GM21528 (cell line): ENCODE data around the gene NTN1.
"Not testable (repeated sequence)": the region's sequence is repeated elsewhere in the genome, so short reads cannot be mapped to it uniquely, and the experiment has no call there.

Source experiments
- ATAC-seq: cut with Tn5 transposase; IDR thresholded peaks from one replicate; pipeline ENCODE4 v1.9.1; 2021; ENCODE audit warnings: mild to moderate bottlenecking, moderate library complexity; ENCODE audit not compliant: unreplicated experiment, low FRiP score

Gene NTN1

DNA sequence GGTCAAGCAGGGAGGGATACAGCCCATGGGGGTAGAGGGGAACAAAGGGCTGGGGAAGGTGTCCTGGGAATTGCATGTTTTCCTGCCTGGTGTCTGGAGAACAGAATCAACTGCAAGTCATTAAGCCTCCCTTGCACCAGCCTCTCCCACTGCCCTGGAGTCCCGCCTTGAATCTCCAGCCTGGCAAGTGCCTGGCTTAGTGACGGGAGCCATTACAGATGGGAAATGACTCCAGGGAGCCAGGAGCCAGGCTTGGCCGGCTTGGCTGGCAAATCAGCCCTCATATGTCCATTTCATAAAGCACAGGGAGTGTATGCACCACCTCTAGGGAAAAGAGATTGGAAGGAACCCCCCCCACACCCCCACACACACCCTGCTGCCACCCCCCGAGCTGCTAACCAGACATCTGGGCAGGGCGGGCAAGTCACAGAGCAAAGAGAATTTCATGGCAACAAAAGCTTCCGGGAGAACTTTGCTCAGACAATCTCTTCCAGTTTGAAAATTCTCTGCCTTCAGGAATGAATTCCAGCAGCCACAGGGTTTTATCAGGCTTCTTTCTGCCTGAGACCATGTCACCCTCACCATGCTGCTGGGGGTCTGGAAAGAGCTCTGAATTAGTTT, 127.7 kb downstream of the NTN1 start:
- ATAC-seq = no peak

DNA sequence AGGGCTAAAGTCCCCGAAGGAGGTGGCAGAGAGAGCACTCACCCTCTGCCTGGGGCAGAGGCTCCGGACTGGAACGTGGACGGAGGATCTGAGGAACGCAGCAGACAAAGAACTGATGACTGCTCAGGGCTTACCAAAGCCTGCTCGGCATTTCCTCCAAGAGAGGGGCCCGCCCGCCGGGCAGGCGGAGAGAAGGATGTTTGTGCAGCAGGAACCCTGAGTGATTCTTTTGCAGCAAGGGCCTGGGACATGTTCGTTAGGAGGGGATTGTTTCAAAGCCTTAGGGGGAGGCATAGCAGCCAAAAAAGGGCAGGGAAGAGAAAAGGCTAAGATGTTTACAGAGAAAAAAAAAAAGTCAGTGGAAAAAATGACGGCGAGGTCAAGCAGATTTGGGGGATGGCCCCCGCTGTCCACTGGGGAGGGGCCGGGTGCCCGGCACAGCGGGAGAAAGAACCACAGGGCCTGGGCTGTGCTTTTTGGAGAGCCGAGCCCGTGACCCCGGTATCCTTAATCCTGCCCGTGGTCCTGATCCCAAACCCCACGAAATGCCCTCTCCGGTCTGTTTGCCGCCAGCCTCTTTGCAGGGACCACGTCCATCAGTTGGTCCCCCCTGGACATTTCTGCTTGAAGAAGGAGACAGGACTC, 129.3 kb downstream of the NTN1 start:
- no peak for ATAC-seq

DNA sequence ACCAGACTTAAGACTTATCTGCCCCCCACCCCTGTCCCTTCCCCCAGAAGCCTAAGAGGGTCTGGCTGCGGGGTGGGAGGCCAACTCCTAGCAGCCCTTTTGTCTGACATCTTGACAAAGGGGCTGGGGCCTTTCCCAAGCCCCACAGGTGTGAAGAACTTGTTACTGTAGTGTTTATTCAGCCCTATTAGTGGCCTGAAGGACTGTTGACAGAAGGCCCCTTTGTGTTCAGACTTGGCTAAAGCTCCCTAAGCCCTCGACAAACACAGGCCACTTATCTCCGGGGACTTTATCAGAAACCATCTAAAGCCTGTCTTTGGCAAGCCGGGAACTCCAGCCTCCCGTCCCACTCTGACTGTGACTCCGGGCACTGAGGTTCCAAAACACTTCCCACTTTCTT, 129.8 kb downstream of the NTN1 start:
- no peak for ATAC-seq

DNA sequence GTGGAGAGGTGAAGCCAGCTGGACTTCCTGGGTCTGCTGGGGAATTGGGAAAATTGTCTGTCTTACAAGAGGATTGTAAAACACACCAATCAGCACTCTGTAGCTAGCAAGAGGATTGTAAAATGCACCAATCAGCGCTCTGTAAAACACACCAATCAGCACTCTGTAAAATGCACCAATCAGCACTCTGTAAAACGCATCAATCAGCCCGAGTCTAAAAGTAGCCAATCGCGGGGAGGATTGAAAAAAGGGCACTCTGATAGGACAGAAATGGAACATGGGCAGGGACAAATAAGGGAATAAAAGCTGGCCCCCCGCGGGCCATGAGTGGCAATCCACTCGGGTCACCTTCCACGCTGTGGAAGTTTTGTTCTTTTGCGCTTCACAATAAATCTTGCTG, 130.4 kb downstream of the NTN1 start:
- ATAC-seq = not testable (repeated sequence)

DNA sequence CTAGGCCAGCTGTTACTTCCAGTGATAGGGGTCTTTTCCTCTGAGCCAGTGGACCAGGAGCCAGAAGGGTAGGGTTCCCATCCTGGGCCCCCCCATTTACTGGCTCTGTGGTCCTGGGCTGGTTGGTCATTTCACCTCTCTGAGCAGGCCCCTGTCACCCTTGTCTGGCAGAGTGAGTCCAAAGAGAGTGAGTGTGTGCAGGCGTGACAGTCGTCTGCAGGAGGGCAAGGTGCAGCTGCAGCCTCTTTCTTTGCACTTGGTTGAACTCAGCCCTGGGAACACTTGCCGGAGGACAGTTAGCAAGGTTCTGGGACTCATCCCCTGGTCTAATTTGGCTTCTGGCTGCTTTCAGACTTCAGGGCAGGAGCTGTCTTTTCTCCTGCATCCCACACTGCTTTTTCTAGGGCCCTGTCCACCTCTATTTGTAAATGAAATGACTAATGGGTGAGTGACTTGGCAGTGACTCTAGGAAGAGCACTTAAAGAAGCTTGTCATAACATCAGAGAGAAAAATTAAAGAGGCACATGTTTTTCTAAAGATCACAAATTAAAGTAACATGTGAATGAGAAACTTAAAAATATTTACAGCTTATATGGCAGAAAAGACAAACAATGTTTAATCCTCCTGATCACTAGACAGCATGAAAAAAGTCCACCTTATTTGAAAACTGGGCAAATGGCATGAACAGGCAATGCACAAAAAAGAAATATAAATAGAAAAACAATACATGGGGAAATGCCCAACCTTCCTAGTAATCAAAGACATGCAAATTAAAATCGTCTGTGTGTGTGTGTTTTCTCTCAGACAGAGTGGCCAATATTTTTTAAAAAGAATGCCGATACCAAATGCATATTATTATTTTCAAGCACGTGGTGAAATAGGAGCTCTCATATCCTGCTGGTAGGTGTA, 137.5 kb downstream of the NTN1 start:
- no peak for ATAC-seq

DNA sequence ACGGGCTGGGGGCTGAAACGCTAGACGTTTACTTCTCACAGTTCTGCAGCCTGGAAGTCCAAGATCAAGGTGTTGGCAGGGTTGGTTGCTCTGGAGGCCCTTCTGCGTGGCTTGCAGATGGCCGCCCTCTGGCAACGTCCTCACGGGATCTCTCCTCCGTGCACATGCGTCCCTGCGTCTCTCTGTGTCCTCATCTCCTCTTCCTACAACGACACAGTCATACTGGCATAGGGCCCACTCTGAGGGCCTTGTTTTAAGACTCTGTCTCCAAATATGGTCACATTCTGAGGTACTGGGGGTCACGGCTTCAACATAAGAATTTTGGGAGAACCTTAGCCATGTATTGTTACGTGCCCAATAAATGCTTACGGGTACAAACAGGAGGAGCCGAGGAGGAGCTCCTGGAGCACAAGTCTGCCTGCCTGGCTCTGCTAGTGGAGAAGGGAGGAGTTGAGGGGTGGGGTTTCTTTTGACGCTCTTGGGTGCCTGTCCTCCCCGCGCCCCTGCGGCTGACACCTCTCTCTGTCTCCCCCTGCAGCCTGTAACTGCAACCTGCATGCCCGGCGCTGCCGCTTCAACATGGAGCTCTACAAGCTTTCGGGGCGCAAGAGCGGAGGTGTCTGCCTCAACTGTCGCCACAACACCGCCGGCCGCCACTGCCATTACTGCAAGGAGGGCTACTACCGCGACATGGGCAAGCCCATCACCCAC, 141.1 kb downstream of the NTN1 start:
- ATAC-seq = no peak

DNA sequence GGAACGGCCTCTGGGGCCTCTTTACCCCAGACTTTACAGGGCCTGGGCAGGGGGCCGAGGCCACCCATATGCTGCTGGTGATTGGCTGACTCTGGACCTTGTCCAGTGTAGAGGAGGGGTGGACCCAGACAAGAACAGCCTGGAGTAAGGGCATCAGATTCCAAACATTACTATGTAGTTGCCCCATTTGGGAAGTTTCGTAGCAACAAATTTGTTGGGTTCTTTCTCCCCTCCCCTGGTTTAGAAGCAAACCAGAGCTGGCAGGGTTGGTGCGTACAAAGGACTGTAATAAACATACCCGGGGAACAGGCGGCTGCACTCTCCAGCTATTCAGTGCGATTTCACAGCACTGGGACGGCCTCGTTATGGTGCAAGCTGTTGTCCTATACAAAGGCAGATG, 145.5 kb downstream of the NTN1 start:
- no peak for ATAC-seq

DNA sequence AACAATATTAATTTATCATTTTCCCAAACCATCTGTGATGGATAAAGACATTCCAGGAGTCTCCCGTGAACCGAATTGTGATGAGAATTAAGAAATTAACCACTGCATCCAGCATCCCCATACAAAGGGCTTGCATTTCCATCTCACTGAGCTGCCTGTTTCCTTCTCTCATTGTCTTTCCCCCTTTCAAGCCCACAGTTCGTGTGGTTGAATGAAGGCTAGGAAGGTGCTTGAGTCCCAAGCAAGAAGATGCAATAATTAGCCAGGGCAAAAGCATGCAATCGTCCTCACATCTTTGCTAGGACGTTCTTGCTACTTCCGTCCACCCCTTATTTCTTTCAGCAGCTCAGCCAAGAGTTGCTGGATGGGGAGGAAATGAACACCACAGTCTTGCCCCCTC, 146.1 kb downstream of the NTN1 start:
- no peak for ATAC-seq

DNA sequence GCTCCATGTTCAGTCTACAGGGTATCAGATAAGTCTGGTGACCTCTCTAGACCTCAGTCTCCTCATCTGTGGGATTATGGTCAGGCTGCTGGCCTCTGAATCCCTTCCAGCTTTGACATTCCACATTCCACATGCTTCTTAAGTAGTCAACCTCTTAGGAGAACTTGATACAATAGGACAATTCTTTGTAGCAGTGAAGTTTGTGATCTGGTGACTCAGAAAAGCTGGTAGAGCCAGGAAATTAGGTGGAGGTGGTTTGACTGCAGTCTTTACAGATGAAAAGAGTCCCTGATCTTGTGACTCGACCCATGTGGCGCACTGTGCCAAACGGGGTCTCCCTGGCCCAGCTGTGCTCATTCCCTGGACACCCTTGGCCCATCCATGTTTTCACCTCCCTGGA, 147.8 kb downstream of the NTN1 start:
- ATAC-seq = no peak

DNA sequence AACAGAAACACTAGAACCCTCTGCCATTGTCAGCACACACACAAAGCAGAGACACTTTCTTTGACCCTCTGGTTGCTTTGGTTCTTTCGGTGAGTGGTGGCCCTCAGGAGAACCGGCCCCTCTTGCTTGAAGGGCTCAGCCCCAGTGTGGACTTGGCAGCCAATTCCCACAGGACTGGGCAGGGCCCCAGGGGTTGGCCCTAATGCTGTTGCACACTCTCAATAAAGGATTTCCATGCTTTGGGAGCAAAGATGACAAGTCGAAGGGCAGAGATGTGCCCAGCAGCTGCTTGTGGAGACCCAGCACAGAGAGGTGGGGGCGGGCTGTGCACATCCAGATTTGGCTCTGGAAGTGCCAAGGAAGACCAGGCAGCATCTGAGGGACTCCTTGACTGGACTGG, 149.0 kb downstream of the NTN1 start:
- no peak for ATAC-seq

DNA sequence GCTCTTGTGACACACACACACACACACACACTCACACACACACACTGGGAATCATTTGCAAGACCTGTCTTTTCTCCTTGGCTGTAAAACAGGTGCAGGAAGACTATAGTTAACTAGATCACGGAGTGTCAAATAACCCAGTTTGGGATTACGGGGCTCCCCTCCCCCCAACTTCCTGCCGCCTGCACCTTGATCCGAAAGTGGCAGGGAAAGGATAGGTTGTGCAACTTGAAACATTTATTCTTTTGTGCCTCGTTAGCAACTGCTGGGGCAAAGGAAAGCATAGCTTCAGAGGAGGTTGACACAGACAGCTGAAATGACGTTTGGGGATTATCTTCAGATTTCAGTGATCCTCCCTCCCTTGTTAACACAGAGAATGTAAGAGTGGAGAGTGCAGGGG, 149.5 kb downstream of the NTN1 start:
- ATAC-seq = no peak

DNA sequence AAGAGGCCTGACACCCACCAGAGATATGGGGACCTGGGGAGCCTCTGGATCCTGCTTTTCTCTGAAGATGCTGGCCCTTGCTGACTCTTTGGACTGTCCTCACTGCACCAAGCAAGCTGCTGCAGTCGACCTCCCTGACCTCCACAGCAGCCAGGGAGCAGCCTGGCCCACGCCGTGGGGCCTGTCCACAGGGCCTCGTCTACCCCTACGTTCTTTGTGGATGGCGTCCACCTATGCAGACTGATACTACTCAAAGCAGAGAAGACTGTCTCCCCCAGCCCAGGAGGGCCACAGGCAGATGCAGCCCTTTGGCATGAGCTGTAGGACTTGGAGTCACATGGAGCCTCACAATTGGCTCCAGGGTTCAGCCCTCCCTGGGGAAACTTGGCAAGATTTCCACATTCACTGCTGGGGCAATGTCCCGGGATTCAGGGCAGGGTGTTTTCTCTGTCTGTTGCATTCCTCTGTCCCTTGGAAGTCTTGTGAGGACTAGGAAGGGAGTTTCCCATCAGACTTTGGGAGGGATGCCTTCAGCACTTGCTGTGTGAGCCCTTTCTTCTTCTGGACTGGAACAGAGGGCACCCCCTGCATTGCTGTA, 152.2 kb downstream of the NTN1 start:
- no peak for ATAC-seq

DNA sequence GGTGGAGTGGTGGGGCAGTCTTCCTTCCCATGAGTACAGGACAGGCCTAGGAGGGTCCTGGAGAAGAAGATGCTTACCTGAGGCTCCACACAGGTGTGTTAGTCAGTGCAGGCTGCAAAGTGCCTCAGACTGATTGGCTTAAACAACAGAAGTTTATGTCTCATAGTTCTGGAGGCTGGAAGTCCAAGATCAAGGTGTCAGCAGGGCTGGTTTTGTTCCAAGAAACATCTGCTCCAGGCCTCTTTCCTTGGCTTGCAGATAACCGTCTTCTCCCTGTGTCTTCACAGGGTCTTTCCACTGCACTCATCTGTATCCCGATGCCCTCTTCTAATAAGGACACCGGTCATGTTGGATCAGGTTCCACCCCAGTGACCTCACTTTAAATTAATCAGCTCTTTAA, 153.0 kb downstream of the NTN1 start:
- no peak for ATAC-seq

DNA sequence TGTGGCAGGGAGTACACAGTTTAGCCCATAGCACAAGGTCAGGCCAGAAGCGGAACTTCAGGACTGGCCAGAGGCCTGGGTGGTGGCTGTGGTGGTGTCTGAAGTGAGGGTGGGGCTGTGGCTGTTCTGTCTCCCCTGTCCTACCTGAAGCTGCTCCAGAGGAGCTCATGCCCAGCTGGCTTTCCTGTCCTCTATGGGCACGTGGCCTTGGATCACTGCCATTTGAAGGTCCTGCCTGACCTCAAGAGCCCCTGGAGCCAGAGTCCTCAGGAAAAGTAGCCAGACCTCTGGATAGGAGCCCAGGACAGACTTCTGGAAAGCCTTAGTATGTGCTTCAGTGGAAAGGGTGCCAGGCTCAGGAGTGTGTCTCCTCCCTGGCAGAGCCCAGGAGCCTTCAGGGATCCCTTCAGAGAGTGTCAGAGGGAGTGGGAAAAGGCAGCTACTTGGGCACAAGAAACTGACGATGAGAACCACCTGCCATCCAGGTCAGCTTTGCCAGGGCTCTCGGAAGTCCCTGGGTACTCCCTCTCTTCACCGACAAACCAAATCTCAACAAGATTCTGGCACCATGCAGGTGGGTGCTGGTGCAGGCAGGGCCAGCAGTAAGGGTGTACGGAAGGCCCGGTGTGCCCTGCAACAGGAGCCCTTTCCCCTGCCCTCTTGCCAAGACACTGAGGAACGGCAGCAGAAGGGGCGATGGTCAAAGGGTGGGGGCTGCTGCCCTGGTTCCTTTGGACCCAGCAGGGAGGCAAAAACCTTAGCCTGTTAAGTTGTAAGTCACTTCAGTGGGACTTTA, 153.7 kb downstream of the NTN1 start:
- ATAC-seq = no peak

DNA sequence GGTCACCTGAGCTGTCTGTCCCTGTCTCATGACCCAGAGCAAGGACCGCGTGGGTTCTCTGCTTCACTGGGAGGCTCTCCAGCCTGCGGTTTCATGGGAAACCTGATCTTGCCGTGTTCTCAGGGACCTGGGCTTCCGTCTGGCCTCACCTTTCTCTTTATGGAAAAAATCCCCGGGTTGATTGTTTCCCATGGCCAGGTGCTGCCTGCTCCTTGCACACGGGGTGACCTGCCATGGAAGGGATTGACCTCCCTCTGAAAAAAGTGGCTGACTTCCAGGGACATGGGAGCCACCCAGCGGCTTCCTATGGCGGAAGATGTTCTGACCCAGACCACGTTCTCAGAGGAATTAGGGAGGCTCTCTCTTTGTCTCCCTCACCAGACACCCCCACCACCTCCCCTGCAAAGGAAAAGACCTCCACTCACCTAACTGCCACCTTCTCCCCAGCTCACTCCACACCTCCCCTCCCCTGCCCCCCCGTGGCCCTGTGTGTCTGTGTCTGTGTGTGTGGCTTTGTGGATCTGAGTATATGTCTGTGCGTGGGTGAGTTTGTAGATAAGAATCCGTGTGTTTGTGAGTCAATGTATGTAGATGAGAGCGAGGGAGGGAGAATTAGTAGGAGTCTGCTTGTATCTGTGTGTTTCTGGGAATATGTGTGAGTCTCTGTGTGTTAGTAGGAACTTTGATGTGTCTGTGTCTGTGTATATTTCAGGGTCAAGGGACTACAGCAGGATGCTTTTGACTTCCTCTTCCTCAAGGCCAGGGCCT, 154.6 kb downstream of the NTN1 start:
- ATAC-seq = no peak

DNA sequence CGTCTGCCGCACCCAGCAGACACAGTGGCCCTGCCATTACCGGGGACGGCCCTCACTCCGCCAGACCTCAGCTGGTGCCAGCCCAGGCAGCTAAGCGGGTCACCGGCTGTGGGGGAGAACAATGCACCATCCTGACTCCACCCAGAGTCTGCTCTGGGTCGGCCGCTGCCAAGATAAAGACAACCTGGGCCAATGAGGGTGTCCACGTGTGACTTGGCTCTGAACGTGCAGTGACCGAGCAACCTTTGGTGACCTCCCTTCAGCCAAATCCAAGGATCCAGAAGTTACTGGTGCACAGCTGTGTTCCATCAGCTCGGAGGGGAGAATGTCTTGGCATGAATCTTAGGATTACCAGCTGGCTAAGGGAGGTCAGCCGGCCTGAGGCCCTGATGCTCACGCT, 155.9 kb downstream of the NTN1 start:
- no peak for ATAC-seq

DNA sequence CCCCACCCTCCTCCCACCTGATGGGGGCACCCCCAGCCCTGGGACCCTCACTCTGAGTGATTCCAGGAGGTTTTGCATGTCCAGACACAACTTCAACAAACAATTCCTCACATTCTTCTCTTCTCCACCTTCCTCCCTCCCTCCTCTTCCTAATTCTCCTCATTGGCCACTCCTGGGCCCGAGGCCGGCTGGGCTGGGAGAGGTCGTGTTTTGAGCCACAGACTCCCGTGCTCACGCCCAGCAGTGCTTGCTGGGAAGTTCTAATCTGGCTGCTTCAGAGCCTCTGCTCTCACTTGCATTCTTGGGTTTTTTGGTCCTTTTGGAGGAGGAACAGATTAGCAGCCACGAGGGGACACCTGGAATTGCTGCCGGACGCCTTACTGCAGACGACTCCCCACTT, 157.0 kb downstream of the NTN1 start:
- no peak for ATAC-seq

DNA sequence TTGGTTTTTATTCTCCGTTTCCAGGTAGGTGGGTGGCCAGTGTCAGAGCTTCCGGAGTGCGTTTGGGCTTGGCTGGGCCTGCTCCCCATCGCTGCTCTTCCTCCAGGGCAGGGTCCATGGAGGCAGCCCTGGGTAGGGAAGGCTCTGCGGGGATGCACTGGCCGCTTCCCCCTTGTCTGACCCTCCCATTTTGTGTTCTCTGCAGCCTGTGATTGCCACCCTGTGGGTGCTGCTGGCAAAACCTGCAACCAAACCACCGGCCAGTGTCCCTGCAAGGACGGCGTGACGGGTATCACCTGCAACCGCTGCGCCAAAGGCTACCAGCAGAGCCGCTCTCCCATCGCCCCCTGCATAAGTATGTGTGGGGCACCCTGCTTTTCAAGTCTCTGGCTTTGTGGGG, 158.3 kb downstream of the NTN1 start:
- no peak for ATAC-seq

DNA sequence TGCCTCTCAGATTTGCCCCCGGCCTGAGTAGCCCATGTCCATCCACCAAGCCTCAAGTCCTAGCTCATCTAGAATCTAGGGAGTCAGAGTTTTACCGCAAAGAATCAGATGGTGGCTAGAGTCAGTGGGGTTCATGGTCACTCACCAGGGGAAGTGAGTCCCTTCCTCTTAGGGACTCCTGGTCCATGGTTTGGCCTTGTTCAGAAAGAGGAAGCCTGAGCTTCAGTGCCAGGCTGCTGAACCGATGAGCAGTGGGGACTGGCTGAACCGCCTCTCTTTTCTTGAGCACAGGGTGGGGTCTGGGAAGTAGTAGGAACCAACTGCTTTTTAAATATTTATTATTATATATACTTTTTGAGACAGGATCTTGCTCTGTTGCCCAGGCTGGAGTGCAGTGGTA, 160.3 kb downstream of the NTN1 start:
- no peak for ATAC-seq
